Gastroesophageal sphincter (tissue), 3 donors: ENCODE results near the gene TBL3.

ENCODE experiments used
- POLR2AphosphoS5 ChIP-seq: sonication (generic); formaldehyde crosslinking; IDR thresholded peaks from one replicate; pipeline ENCODE4 v1.6.1; 2017; ENCODE audit warnings: antibody characterized with exemption
- TF ChIP-seq, protein P1 (sequence below), 4 experiments: fragments of 200-600 bp in 2 of 4; fragments of 450-650 bp in 2 of 4; sonication (generic) in 1 of 4; IDR thresholded peaks; one replicate each; pipeline ENCODE4 v1.5.1; 2017 to 2019; ENCODE audit warnings: antibody characterized with exemption in 4 of 4, mild to moderate bottlenecking in 2 of 4, moderate library complexity in 2 of 4

DNA sequence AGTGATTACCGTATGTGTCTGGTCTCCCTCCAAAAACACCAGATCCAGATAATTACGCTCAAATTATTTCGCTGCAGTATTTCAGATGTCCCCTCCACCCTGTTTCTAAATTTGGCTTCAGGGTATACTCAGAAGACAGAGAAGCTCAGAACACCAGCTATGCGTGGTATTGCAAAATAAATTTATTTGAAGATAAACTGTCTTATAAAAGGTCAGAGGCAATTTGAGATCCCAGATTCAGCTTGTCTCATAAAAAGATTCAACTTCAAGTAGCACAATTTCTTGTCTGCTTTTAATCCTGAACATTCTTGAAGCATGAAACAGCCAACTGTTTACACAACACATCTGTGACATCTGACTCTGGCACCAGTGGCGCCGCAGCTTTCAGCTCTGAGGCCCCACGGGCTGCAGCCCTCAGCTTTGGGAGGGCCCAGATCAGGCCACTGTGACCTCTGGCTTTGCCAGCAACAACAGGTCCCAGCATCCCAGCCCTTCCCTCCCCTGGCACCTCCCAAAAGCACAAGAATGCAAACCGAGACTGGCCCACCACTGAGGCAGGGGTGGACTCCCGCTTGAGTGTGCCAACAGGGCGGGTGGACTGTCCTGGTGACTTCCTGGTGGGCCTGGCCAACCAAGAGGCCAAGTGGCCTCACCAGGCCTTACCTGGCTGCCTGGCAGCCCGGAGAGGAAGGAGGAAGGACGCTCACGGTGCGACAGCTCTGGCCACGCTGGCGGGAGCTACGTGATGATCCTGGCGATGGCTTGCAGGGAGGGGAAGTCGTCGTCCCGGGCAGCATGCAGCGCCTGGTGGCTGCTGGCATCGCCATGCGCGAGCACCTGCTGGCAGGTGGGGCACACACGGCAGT, 25.9 kb downstream of the TBL3 start:
- TF ChIP-seq POLR2AphosphoS5 = no peak
- TF ChIP-seq, protein P1, sequence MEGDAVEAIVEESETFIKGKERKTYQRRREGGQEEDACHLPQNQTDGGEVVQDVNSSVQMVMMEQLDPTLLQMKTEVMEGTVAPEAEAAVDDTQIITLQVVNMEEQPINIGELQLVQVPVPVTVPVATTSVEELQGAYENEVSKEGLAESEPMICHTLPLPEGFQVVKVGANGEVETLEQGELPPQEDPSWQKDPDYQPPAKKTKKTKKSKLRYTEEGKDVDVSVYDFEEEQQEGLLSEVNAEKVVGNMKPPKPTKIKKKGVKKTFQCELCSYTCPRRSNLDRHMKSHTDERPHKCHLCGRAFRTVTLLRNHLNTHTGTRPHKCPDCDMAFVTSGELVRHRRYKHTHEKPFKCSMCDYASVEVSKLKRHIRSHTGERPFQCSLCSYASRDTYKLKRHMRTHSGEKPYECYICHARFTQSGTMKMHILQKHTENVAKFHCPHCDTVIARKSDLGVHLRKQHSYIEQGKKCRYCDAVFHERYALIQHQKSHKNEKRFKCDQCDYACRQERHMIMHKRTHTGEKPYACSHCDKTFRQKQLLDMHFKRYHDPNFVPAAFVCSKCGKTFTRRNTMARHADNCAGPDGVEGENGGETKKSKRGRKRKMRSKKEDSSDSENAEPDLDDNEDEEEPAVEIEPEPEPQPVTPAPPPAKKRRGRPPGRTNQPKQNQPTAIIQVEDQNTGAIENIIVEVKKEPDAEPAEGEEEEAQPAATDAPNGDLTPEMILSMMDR (IDR thresholded peaks at IDR 0.05) = no peak
